ENCODE results near the gene CCDC68. TPM values are rescaled to one million over a fixed set of nuclear protein-coding genes. Genes with fewer than 3 reads are reported as not detected.

The CCDC68 gene
- total and polyA plus RNA-seq, 9 donors, result 5.4 to 62.8 (median 11.2) TPM

DNA sequence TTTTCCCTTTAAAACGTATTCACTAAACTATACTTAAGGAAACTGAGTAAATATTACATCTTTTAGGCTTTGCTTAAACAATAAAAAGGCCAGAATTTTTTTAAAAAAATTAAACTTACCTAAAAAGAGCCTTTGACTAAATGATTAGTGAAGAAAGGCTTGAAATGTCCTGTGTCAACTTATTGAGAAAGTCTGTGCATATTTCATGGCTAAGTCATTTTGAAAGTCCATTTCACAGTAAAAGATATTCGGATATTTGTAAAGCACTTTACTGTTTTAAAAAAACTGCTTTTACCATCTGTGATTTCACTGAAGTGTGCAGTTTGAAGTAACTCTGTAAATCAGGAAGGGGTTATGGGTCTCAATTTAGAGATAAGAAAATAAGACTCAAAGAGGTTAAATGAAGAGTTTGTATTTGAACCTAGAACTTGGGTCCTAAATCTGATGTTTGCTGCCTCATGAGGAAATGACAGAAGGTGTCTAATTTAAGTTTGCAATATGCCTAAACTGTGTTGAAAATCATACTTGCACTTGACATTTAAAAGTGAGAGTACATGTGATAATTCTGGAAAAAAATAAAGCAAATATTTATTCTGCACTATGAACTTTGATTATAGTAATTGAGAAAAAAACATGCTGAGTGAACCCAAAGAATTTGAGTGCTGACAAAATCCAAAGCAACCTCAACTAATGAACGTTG, 80.5 kb downstream of the CCDC68 start:
- Histone ChIP-seq H3K27ac (no peak overlapping the region), H3K4me1 (ENCODE audit: insufficient read depth) (no peaks in the 10 kb centered on the region), H3K36me3 (no peaks in the 10 kb centered on the region), H3K9me3 (no peaks in the 10 kb centered on the region), H3K4me3 (no peak overlapping the region), H3K27me3 (no peaks in the 10 kb centered on the region)
- intact Hi-C loops (cut with DNase I), result no loop called here
- 67 to 78% (median 69%) methylated on average over 3 of the region's 3 CpGs for WGBS, 3 donors
- TF ChIP-seq, protein P1, sequence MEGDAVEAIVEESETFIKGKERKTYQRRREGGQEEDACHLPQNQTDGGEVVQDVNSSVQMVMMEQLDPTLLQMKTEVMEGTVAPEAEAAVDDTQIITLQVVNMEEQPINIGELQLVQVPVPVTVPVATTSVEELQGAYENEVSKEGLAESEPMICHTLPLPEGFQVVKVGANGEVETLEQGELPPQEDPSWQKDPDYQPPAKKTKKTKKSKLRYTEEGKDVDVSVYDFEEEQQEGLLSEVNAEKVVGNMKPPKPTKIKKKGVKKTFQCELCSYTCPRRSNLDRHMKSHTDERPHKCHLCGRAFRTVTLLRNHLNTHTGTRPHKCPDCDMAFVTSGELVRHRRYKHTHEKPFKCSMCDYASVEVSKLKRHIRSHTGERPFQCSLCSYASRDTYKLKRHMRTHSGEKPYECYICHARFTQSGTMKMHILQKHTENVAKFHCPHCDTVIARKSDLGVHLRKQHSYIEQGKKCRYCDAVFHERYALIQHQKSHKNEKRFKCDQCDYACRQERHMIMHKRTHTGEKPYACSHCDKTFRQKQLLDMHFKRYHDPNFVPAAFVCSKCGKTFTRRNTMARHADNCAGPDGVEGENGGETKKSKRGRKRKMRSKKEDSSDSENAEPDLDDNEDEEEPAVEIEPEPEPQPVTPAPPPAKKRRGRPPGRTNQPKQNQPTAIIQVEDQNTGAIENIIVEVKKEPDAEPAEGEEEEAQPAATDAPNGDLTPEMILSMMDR (IDR thresholded peaks at IDR 0.05), result no peak
- TF ChIP-seq POLR2A (IDR thresholded peaks at IDR 0.05) (no peak), EP300 (IDR thresholded peaks at IDR 0.05) (no peak)
- DNase-seq, result no peak

DNA sequence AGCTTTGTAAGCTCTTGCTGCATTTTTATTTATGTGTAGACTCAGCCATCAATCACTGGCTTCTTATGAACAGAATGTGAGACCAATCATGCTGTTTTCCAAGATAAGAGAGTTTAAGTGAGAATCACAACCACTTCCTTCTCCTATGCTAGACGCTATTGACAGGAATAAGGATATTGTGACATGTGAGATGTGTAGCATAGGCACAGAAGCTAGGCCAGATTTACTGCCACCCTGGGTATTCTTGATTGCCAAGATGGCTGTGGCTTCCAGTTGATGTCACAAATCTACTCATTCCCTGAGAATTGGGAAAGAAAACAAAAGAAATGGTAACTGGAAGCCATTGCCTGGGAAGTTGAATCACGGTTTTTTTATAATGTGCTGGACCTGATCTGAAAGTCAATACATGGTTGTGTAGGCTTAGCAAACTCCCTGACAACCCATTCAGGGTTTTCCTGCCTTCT, 81.1 kb downstream of the CCDC68 start:
- intact Hi-C loops (cut with DNase I), result no loop called here
- TF ChIP-seq, protein P1 (IDR thresholded peaks at IDR 0.05), result no peak
- TF ChIP-seq EP300 (IDR thresholded peaks at IDR 0.05), result no peak
- no peak for TF ChIP-seq POLR2A (IDR thresholded peaks at IDR 0.05)
- no peaks in the 10 kb centered on the region for H3K9me3 ChIP-seq
- no peaks in the 10 kb centered on the region for H3K27me3 ChIP-seq
- no peak overlapping the region for H3K4me3 ChIP-seq
- no peak for DNase-seq
- H3K36me3 ChIP-seq, result no peaks in the 10 kb centered on the region
- no peaks in the 10 kb centered on the region for H3K4me1 ChIP-seq (ENCODE audit: insufficient read depth)
- H3K27ac ChIP-seq, result no peak overlapping the region
- 84 to 89% (median 88%) methylated on average over 2 of the region's 2 CpGs for WGBS, 3 donors

DNA sequence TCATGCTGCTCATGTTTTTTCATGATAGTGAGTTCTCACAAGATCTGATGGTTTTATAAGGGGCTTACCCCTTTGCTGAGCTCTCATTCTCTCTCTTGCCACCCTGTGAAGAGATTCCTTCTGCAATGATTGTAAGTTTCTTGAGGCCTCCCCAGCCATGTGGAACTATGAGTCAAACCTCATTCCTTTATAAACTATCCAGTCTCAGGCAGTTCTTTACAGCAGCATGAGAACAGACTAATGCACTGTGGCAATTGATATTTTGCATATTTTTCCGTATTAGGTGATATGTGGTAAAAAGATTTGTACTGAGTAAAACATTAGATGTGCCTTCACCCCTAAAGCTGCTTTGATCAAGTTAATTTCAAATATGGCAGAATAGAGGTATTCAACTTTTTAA, 82.2 kb downstream of the CCDC68 start:
- TF ChIP-seq EP300 (IDR thresholded peaks at IDR 0.05) (no peak), POLR2A (IDR thresholded peaks at IDR 0.05) (no peak)
- TF ChIP-seq, protein P1 (IDR thresholded peaks at IDR 0.05), result no peak
- no peaks in the 10 kb centered on the region for H3K4me1 ChIP-seq (ENCODE audit: insufficient read depth)
- no peaks in the 10 kb centered on the region for H3K36me3 ChIP-seq
- no peak for DNase-seq
- intact Hi-C loops (cut with DNase I), result no loop called here
- WGBS, 3 donors, result 82 to 90% (median 87%) methylated on average over 1 of the region's 1 CpG
- H3K4me3 ChIP-seq, result no peak overlapping the region
- H3K27me3 ChIP-seq, result no peaks in the 10 kb centered on the region
- H3K27ac ChIP-seq, result no peak overlapping the region
- no peaks in the 10 kb centered on the region for H3K9me3 ChIP-seq

DNA sequence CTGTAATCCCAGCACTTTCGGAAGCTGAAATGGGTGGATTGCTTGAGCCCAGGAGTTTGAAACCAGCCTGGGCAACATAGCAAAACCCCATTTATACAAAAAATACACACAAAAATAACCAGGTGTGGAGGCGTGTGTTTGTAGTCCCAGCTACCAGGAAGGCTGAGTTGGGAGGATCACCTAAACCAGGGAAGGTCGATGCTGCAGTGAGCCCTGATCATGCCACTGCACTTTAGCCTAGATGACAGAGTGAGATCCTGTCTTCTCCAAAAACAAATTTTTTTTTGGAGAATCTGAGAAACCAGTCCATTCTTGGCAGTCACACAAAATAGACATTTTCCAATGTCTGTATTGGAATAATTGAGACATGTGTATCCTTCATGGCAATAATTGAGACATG, 84.2 kb downstream of the CCDC68 start:
- Histone ChIP-seq H3K36me3 (no peaks in the 10 kb centered on the region), H3K27ac (no peak overlapping the region), H3K4me1 (ENCODE audit: insufficient read depth) (no peaks in the 10 kb centered on the region), H3K4me3 (no peak overlapping the region), H3K9me3 (no peaks in the 10 kb centered on the region), H3K27me3 (no peaks in the 10 kb centered on the region)
- 70 to 96% (median 77%) methylated on average over 3 of the region's 3 CpGs for WGBS, 3 donors
- no peak for DNase-seq
- intact Hi-C loops (cut with DNase I), result no loop called here
- TF ChIP-seq POLR2A (IDR thresholded peaks at IDR 0.05), result no peak
- TF ChIP-seq EP300 (IDR thresholded peaks at IDR 0.05), result no peak
- TF ChIP-seq, protein P1 (IDR thresholded peaks at IDR 0.05), result no peak
